Panc1 (cell line): ENCODE data around the gene GCNA. TPM values are rescaled to one million over a fixed set of nuclear protein-coding genes. Genes with fewer than 3 reads are reported as not detected.

Experiments
- ATAC-seq: fragments of 200-7000 bp; cut with Tn5 transposase; 2 replicates; pipeline ENCODE4 v1.9.1; 2020; ENCODE audit warnings: mild to moderate bottlenecking, moderate library complexity
- BruUV-seq: library from RNA; stranded (reverse); fragments of 400-500 nt; replicated peaks from 2 replicates; lab custom pipeline; 2021; lab: Mats Ljungman, UMichigan
- CTCF ChIA-PET: fragments of 300-600 bp; sonication (Branson Sonifier 250); formaldehyde crosslinking; loops from one replicate; lab custom pipeline; 2022; ENCODE audit warnings: antibody characterized with exemption; lab: Charles Lee
- POLR2A ChIA-PET: fragments of 300-600 bp; sonication (Branson Sonifier 250); formaldehyde crosslinking; loops from one replicate; lab custom pipeline; 2022; ENCODE audit warnings: antibody characterized with exemption; lab: Charles Lee
- DNase-seq: peaks from one replicate; pipeline ENCODE4 v3.0.0-alpha.2; 2010; ENCODE audit warnings: low read depth, low spot score
- H3K27ac ChIP-seq: 2 replicates; pipeline ENCODE4 v1.5.1; 2011; ENCODE audit warnings: mild to moderate bottlenecking, low read length, inconsistent platforms
- H3K27me3 ChIP-seq: fragments of 200-500 bp; sonication (Bioruptor generic); 2 replicates; pipeline ENCODE4 v1.6.0; 2014; ENCODE audit warnings: low read length, inconsistent platforms; ENCODE audit not compliant: control insufficient read depth, insufficient read depth
- H3K36me3 ChIP-seq: fragments of 200-500 bp; sonication (Bioruptor generic); 2 replicates; pipeline ENCODE4 v1.5.1; 2014; ENCODE audit warnings: inconsistent platforms, mild to moderate bottlenecking, low read length, moderate library complexity; ENCODE audit not compliant: control insufficient read depth, insufficient read depth
- H3K4me1 ChIP-seq: 2 replicates; pipeline ENCODE4 v1.5.1; 2011; ENCODE audit warnings: inconsistent platforms, mild to moderate bottlenecking, low read length, moderate library complexity; ENCODE audit not compliant: control insufficient read depth, insufficient read depth
- H3K4me3 ChIP-seq, 2 experiments: 2 replicates each; pipeline ENCODE4 v1.5.1; 2011 to 2012; ENCODE audit warnings: low read depth in 2 of 2, low read length in 2 of 2, mild to moderate bottlenecking in 2 of 2, inconsistent platforms in 1 of 2, moderate library complexity in 1 of 2
- H3K9me3 ChIP-seq: fragments of 200-500 bp; sonication (Bioruptor generic); 2 replicates; pipeline ENCODE4 v1.5.1; 2014; ENCODE audit warnings: low read depth, mild to moderate bottlenecking, inconsistent platforms, low read length, moderate library complexity; ENCODE audit not compliant: control insufficient read depth, insufficient read depth
- CTCF ChIP-seq: fragments of 450-650 bp; IDR thresholded peaks from 2 replicates; pipeline ENCODE4 v1.5.1; 2017; ENCODE audit warnings: mild to moderate bottlenecking
- POLR2AphosphoS5 ChIP-seq: IDR thresholded peaks from 2 replicates; pipeline ENCODE4 v1.6.1; 2012; ENCODE audit warnings: mild to moderate bottlenecking, low read depth, low read length, moderate library complexity
- REST ChIP-seq, 2 experiments: IDR thresholded peaks; 2 replicates each; pipeline ENCODE4 v1.6.1; 2011 to 2012; ENCODE audit warnings: low read depth in 2 of 2, control low read depth in 1 of 2, low read length in 1 of 2, mild to moderate bottlenecking in 1 of 2, moderate library complexity in 1 of 2; ENCODE audit not compliant: insufficient read depth in 1 of 2
- SIN3A ChIP-seq: IDR thresholded peaks from 2 replicates; pipeline ENCODE4 v1.6.1; 2012; ENCODE audit warnings: low read depth, mild to moderate bottlenecking, low read length, moderate library complexity, borderline replicate concordance; ENCODE audit not compliant: insufficient read depth
- TCF7L2 ChIP-seq: IDR thresholded peaks from 2 replicates; pipeline ENCODE4 v1.6.1; 2011; ENCODE audit warnings: mild to moderate bottlenecking, low read depth, low read length, inconsistent platforms
- in situ Hi-C: cut with HindIII; loops from 2 replicates; pipeline ENCODE4 v1.10.0; 2016; ENCODE audit warnings: low sequenced_read_pairs, low pct_unique_long_range_greater_than_20kb
- intact Hi-C: fragments of 100-400 bp; cut with micrococcal nuclease; formaldehyde crosslinking; loops from one replicate; pipeline ENCODE4 v1.10.0; 2022; ENCODE audit not compliant: unreplicated experiment
- total RNA-seq: library from RNA; stranded (reverse); gene quantifications from one replicate; pipeline ENCODE4 v1.2.1, GENCODE V29; 2021; ENCODE audit not compliant: unreplicated experiment

GCNA gene
- total RNA-seq, 1 experiment from 2014 or later, result 4.0 TPM

GRCh38 chrX:71621603-71622002 is 43.4 kb downstream of the GCNA start:
- DNase-seq (no peak), ATAC-seq (no peak)
- H3K4me3 ChIP-seq, result no peak overlapping the region
- no TSS peak for BruUV-seq
- H3K4me1 ChIP-seq, result no peaks in the 10 kb centered on the region; the same call in 1 of the 2 replicates
- intact Hi-C loops, result no loop called here
- no peaks in the 10 kb centered on the region for H3K9me3 ChIP-seq
- H3K36me3 ChIP-seq, result no peaks in the 10 kb centered on the region
- ChIA-PET CTCF (no interaction called here), POLR2A (no interaction called here)
- TF ChIP-seq TCF7L2 (no peak), CTCF (no peak), REST (IDR thresholded peaks at IDR 0.05; ENCODE audit: insufficient read depth in 1 of 2, low read depth in 2 of 2, low read length in 1 of 2) (no peak)
- no peak overlapping the region for H3K27ac ChIP-seq
- in situ Hi-C loops, result no loop called here
- H3K27me3 ChIP-seq, result no peaks in the 10 kb centered on the region

GRCh38 chrX:71622032-71622575 is 43.9 kb downstream of the GCNA start:
- Histone ChIP-seq H3K27me3 (no peaks in the 10 kb centered on the region), H3K27ac (no peak overlapping the region), H3K4me1 (no peaks in the 10 kb centered on the region; the same call in 1 of the 2 replicates), H3K9me3 (no peaks in the 10 kb centered on the region), H3K4me3 (no peak overlapping the region), H3K36me3 (no peaks in the 10 kb centered on the region)
- BruUV-seq, result no TSS peak
- POLR2A ChIA-PET, result no interaction called here
- in situ Hi-C loops, result no loop called here
- DNase-seq, result no peak
- no peak for TF ChIP-seq TCF7L2
- TF ChIP-seq SIN3A, result no peak
- no peak for TF ChIP-seq CTCF
- no peak for TF ChIP-seq POLR2AphosphoS5
- no peak for TF ChIP-seq REST (IDR thresholded peaks at IDR 0.05; ENCODE audit: insufficient read depth in 1 of 2, low read depth in 2 of 2, low read length in 1 of 2)
- CTCF ChIA-PET, result interaction anchor here (0.6 kb wide), 1 partner anchor 53 kb away, joined by 8 read pairs; no protein-coding TSS in a partner anchor
- intact Hi-C loops, result no loop called here
- no peak for ATAC-seq
